GM18499 (cell line): Measurements from ENCODE around the gene HERC2.

ENCODE experiments used
- ATAC-seq: cut with Tn5 transposase; IDR thresholded peaks from one replicate; pipeline ENCODE4 v1.9.1; 2021; ENCODE audit warnings: moderate number of reproducible peaks; ENCODE audit not compliant: insufficient read depth, unreplicated experiment

Gene HERC2

DNA sequence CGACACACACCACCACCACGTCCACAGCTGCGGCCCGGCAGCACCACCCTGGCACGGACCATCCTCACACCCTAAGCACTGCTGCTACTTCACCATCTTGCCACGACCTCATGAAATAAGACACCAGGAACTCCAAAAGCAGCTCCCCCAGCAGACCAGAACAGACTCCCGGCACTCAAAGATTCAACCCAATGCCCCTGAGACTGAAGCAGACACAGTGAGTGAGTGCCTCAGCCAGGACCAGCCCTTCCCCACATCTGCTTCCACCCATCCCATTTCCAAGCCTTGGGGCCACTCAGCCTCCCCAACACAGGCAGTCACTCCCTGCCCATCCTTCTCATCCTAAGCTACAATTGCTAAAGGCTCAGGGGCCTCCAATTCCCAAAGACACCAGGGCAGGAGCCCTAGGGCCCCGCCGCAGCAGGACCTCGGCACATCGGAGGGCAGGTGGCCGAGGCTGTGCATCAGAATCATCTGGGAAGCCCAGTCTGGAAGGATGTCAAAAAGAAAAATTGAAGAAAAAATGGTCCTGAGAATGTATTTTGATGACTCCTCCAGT, 204.5 kb downstream of the HERC2 start:
- ATAC-seq, result no peak

DNA sequence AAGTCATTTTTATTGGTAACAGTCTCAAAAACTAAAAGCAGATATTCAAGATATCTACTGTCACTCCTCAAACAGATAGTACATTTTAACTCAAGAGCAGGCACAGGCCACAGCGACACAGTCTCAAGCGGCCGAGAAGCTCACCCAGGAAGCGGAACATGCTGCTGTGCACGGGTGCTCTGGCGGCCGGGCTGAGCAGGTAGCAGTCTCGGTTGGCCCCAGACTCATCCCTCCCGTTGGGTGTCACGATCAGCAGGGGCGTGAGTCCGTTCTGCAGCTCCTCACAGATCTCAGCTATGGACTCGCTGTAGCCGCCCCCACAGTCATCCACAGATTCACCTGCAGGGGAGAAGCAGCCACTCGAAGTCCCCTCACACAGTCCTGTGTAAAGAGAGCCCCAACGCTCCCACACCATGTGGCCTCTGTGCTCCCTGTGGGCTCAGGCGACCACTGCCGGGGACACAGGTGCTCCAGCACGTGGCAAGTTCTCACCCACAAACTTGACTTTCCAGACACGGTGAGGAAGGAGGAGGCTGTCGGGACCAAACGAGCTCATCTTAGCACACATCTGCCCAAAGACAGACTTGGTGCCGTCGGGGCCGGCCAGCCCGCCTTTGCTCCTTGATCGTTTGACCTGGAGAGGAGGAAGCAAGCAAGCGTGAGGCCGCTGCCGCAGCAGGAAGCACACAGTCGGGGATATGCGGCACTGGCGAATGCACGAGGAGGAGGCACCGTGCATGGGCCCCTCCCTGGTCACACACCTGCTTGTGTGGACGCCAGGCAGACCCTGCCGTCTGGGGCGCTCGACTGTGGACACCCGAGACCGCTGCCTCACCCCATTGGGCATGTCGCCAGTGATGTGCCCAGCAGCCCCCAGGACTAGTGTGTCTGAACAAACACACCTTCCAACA, 205.2 kb downstream of the HERC2 start:
- ATAC-seq, result no peak

DNA sequence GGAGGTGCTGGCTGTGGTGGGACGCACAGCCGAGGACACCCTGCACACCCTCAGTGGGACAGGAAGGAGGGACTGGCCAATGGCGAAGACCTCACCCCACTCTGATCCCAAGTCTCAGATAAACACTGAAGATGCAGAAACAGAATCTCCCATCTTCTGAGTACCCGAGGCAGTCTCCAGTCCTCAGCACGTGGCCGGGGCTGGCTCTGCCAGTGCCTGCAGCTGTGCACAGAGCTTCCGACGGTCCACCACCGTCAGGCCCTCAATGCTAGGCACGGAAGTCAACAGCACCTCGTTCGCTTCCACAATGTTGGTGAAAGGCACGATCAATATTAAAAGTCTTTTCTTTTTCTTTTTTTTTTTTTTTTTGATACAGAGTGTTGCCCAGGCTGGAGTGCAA, 206.1 kb downstream of the HERC2 start:
- no peak for ATAC-seq

DNA sequence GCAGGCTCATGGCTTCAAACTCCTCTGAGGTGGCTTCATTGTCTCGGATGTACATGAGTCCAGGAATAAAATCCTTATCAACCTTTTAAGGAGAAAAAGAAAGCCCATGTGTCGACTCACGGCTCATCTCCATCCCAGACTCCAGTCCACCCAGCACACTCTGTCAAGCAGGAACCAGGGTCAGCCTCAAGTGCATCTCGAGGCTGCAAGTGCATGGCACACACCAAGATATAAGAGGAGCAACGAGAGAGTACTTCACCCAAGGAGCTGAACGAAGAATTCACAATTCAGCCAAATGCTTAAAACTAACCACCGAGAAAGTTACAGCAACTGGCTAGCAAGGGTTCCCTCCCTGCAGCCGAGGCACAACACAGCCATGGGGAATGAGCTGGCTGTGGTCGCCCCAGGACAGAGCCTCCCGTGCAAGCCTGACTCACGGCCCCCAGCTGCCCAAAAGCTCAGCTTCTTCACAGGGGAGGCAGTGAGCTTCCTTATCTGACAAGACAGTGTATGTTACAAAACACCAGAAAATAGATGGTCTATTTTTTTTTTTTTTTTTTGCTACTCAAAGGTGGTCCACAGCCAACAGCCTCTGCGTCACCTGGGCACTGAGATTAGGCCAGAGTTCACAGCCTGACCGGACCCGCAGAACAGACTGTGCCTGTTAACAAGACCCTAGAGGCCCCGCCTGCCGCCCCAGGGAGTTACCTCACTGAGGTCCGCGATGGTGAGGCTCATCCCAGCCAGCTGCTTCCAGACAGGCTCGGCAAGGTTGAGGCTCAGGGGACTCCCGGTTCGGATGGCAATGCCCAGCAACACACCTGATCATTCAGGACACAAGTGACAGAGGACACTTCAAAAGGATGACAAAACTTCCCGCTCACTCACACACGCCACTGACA, 207.0 kb downstream of the HERC2 start:
- ATAC-seq, result no peak

DNA sequence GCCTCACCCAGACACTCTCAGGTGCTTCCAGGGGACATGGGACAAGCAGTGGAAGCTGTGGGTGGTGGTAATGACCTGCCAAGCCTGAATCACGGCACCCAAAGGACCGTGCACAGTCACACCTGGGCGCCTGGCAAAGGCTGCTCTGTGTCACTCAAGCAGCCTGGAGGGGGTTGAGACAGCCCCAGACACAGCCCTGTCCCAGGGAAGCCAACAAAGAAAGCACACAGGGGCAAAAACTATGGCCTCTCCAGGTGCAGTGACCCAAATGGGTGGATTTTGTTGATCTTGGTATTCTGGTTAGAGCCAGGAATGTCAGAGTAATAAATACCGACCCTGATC, 207.9 kb downstream of the HERC2 start:
- ATAC-seq, result no peak

DNA sequence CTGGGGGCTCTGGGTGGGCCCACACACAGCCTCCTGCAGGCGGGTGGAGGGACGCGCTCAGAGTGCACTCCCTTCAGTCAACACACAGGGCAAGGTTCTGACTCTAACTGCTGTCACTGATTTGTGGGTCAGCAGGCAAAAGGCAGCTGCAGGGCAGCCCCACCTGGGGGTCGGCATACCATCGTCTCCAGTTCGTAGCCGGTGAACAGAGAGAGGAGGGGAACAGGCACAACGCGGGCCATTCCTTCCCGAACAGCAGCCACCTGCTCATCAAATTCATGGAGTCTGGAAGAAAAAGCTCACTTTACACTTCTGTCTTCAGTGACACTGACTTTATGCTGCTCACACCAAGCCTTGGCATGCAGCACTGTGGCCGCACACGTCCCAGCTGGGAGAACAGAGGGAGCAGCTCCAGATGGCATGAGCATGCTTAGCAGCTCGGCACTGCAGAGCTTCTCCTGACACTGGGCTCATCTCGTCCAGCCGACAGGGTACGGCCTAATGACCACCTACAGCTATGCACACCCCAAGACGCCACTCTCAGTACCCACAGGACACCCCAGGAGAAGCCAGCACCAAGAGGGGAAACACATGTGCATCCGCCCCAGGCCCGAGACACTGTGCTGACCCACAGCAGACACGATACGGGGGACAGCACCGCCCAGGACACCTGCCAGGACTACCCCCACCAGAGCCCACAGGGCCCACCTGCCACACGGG, 208.4 kb downstream of the HERC2 start:
- no peak for ATAC-seq

DNA sequence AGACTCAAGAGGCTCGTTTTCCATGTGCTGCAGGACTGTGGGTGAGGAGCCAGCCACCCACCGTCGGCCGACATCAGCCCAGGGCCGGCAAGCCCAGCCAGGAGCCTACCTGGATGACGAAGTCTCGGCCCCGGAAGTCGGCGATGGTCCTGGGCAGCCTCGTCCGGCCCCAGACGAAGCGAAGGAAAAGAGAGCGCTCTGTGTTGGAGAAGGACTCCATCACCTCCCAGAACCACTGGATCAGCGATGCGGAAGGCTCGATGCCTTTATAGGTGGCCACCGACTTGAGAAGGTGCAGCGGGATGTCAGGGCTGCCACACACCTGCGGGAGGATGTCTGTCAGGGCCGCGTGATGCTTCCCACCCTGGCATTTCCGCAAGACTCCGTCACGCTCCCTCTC, 209.0 kb downstream of the HERC2 start:
- ATAC-seq, result no peak

DNA sequence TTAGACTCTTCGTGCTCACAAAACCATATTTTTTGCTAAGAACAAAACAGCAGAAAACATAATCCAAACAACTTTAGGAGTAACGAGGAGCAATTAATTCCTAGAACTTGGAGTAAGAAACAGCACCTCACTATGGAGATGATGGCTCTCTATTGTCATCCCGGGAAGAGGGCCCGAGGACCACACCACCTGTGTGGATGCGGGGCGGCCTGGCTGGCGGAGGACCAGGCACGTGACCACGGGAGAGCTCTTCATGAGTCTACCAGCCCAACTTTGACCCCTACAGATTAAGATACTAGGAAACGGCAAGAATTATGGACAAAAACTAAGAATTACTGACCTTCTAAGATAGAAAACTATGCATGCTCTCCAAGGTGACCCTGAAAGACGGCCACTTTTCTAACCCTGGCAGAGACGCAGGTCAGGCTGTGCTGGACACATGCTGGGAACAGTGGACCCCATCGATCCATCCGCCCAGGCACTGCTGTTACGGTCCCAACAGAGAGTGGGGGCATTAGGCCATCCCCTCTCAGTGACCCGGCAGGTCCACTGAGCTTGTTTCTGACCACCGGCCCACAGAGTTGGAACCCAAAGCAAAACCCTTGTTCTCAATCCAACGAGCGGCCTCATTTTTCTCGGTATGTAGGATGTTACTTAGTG, 209.7 kb downstream of the HERC2 start:
- ATAC-seq, result no peak

DNA sequence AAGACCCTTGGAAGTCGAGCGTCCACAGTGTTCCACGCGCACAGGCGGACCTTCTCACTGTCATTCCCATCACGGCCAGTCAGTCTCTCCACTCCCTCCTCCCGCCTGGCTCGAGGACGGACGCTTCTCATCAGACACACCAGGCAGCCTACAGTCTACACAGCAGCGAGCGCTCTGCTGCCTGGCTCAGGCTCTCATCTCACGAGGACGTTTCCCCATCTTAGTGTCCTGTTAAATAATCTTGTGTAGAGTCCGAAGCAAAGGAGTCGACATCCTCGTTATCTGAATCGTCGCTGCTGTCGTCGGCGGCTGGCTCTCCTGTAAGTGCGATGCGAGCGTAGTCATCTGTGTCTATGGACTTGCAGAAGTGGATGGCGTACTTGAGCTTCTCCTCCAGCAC, 210.4 kb downstream of the HERC2 start:
- no peak for ATAC-seq

DNA sequence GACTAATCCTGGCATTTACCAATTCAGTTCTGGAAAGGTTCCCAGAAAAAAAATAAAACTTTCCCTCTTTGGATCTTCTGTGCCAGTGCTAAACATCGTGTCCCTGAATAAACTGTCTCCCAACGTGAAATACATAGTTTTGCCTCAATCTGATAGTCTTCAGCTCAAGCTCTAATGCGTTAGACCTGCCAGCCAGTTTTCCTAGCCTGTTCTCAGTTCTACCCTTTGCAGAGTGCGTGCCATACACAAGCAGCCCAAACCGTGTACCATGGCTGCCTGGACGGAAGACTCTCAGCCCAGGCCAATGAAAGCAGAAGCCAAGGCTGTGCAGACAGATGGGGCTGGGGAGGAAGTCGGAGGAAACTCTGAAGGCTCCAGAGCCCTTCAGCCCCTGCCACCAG, 211.5 kb downstream of the HERC2 start:
- no peak for ATAC-seq

DNA sequence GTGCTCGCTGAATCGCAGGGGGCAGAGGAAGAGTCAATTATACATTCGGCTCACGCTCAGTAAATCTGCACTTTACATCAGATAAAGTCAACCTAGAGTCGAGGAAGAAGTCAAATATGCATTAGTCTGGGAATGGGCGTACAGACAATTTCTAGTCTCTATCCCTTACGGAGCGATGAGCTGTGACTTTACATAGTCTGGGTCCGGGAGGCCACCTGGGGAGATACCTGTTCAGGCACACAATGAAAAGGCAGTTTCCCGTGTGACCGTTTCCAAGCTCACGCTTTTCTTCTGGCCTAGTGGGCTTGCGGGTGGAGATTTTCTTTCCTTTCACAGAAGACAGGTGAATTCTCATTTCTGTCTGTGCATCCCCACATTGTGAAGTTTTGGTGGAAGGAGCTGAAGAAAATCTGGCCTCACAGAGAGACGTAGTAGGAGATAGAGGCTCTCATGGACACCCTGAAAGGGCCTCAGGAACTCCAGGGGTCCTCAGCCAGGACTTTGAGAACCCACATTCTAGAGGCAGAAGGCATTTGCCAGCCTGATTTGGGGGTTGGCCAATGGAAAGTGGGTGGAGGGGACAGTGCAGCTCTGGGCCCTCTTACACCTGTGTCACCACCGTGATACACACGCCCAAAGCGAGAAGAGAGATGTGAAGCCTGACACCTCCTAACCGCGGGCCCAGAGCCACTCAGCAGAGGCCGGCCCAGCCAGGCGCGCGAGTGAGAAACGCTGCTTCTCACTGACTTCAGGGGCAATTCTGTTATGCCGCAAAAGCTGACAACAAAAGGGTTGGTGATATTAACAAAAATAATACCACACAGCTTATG, 212.1 kb downstream of the HERC2 start:
- ATAC-seq, result no peak

DNA sequence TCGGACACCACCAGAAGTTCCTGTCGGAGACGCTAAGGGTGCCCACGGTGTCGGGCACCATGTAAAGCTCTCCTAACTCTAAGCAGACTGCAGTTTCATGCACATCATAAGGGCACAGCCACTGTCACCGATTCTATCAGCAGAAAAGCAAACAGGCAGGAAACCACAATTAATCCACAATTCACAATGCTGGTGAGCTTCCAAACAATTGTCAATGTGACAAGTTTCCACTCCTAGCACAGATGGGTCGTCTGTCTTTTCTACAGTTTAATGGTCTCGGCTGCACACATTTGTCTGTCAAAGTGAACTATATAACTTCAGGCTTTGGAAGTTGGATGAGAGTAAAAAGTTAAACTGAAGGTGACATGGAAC, 214.1 kb downstream of the HERC2 start:
- no peak for ATAC-seq

DNA sequence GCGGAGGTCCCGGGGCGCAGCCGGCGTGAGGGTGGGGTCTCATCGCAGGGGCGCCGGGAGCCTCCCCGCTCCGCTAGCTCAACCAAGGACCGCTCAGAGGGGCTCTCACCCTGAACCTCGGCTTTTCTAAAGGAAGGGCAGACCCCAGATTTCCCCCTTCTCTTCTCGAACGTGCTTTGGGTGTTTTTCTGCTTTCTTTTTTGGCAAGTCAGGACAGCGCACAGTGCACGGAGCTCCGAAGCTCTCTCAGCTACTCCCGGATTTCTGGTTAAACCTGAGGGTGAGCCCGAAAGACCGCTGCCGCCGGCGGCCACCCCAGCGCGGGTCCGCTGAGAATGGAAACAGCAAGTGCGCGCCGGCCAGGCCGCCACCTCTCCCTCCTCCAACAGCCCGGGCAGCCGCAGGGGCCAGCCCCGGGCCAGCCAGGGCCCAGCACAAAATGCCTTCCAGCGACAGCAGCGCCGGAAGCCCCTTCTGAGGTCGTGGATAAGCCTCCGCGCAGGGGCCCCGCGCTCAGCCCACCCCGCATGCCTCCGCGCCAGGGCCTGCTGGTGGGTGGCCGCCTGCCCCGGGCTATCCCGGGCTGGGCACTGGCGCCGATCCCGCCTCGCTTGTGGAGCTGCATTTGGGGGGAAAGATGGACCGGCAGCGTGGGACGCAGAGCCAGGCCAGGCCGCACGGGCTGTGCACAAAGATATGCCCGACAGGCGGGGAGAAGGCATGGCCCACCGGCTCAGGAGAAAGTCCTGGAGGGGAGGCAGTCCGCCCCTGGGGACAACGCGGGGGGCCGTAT, 214.7 kb downstream of the HERC2 start:
- no peak for ATAC-seq

DNA sequence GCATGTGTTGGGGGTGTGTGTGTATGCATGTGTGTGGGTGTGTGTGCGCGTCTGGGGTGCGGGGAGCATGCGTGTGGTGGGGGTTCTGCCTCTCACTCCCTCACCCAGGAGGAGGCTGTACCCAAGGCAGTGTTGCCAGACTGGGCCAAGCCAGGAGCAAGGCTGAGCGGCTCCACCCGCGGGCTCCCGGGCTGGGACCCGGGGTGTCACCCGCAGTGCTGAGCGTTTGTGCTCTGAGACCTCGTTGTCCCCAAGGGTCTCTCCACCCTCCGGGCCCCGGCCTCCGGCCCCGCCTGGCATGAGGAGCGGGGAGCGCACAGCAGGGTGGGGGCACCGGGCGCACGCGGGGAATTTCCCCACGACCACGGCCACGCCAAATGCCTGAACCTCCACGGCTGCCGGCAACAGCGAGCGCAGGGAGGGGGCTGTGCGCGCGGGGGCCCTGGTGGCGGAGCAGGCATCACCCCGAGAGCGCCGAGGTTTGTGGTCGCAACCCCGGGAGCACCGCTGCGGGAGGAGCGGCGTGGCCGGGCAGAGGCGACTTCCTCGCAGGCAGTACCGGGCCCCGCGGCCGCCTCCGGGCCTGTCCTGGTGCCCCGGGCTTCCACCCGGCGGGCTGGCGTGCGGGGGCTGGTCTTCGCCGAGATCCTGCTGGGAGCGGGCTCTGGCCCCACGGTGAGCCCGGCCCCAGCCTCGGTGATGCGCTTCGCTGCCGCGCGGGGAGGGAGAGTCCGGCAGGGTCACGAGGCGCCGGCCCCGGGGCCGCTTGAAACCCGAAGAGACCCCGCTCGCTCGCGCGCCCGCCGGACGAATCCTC, 215.5 kb downstream of the HERC2 start:
- ATAC-seq, result no peak

DNA sequence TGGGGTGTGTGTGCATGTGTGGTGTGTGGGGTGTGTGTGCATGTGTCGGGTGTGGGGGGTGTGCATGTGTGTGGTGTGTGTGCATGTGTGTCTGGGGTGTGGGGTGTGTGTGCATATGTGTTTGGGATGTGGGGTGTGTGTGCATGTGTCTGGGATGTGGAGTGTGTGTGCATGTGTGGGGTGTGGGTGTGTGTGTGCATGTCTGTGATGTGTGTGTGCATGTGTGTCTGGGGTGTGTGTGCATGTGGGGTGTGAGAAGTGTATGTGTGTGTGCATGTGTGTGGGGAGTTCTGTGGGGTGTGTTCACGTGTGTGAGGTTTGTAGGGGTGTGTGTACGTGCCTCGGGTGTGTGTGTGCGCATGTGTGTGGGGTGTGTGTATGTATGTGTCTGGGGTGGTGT, 216.2 kb downstream of the HERC2 start:
- no peak for ATAC-seq

DNA sequence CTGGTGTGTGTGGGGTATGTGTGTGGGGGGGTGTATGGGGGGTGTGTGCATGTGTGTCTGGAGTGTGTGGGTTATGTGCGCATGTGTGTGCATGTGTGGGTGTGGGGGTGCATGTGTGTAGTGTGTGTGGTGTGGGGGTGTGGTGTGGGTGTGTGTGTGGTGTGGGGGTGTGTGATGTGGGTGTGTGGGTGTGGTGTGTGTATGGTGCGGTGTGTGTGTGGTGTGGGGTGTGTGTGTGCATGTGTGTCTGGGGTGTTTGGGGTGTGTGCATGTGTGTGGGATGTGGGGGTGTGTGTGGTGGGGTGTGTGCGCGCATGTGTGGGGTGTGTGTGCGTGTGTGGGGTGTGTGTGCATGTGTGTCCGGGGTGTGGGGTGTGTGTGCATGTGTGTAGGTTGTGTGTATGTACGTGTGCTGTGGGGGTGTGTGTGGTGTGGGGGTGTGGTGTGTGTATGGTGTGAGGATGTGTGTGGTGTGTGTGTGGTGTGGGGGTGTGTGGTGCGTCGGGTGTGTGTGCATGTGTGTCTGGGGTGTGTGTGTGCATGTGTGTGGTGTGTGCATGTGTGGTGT, 216.7 kb downstream of the HERC2 start:
- no peak for ATAC-seq

DNA sequence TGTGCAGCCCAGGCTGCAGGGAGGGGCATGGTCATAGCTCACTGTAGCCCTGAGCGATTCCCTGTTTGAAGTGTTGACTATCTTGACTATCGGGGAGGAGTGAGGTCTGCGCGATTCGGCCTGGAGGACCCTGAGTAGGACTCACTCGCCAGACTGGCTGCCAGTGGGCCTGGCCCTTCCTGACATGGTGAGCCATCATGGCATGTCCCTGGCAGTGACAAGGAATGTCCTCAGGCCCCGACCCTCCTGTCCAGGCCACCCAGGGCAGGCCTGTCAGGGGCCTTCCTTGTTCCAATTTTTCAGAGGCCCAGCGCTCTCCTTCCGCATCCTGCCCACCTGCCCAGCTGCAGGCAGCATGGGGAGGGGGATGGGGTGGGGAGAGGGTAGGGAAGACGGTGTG, 217.7 kb downstream of the HERC2 start:
- ATAC-seq, result no peak
